HEK293 (cell line): ENCODE data around the gene ANO2.

Experiments
- CTCF ChIA-PET: fragments of 350-600 bp; formaldehyde crosslinking; extraction: SDS; loops from one replicate; lab custom pipeline; 2021; ENCODE audit warnings: antibody characterized with exemption; lab: Yijun Ruan, JAX
- POLR2A ChIA-PET: fragments of 300-600 bp; formaldehyde crosslinking; extraction: SDS; loops from one replicate; lab custom pipeline; 2020; ENCODE audit warnings: antibody characterized with exemption, inconsistent platforms; lab: Yijun Ruan, JAX
- H3K27ac ChIP-seq: fragments of 200-500 bp; sonication (Bioruptor generic); 2 replicates; pipeline ENCODE4 v1.5.1; 2014; ENCODE audit warnings: low read depth, low read length, control low read depth, inconsistent platforms; ENCODE audit errors: extremely low read depth
- H3K36me3 ChIP-seq, 2 experiments: fragments of 200-500 bp in 1 of 2; sonication (Bioruptor generic) in 1 of 2; 1 replicate in 1 of 2; 2 replicates in 1 of 2; pipeline ENCODE4 v1.5.1; 2014 to 2017; ENCODE audit warnings: inconsistent platforms in 2 of 2, low read length in 2 of 2; ENCODE audit not compliant: control insufficient read depth in 2 of 2, insufficient read depth in 1 of 2
- H3K4me1 ChIP-seq: fragments of 200-500 bp; sonication (Bioruptor generic); 2 replicates; pipeline ENCODE4 v1.5.1; 2014; ENCODE audit warnings: mild to moderate bottlenecking, low read length, inconsistent platforms; ENCODE audit not compliant: control insufficient read depth, insufficient read depth
- H3K4me3 ChIP-seq: 2 replicates; pipeline ENCODE4 v1.5.1; 2011; ENCODE audit warnings: low read depth, mild to moderate bottlenecking, control low read depth, low read length, moderate library complexity
- H3K9me3 ChIP-seq: fragments of 200-500 bp; sonication (Bioruptor generic); 2 replicates; pipeline ENCODE4 v1.5.1; 2014; ENCODE audit warnings: low read depth, low read length, inconsistent platforms; ENCODE audit not compliant: control insufficient read depth, insufficient read depth
- FEZF1 ChIP-seq: fragments of 450-650 bp; formaldehyde crosslinking; IDR thresholded peaks from 2 replicates; pipeline ENCODE4 v1.5.1; 2016; ENCODE audit warnings: missing biosample characterization, missing genetic modification characterization
- HIC1 ChIP-seq: fragments of 450-650 bp; formaldehyde crosslinking; IDR thresholded peaks from 2 replicates; pipeline ENCODE4 v1.5.1; 2016; ENCODE audit warnings: missing biosample characterization, missing genetic modification characterization
- SCRT2 ChIP-seq: fragments of 450-650 bp; formaldehyde crosslinking; IDR thresholded peaks from 2 replicates; pipeline ENCODE4 v1.5.1; 2016; ENCODE audit warnings: missing biosample characterization, missing genetic modification characterization
- TRIM28 ChIP-seq: IDR thresholded peaks from 2 replicates; pipeline ENCODE4 v1.6.1; 2011; ENCODE audit warnings: low read length, control low read depth, borderline replicate concordance
- ZBTB17 ChIP-seq: fragments of 450-650 bp; formaldehyde crosslinking; IDR thresholded peaks from 2 replicates; pipeline ENCODE4 v1.5.1; 2016; ENCODE audit warnings: missing biosample characterization, missing genetic modification characterization
- ZBTB21 ChIP-seq: fragments of 450-650 bp; formaldehyde crosslinking; IDR thresholded peaks from 2 replicates; pipeline ENCODE4 v1.5.1; 2017; ENCODE audit warnings: missing biosample characterization, missing genetic modification characterization
- ZNF132 ChIP-seq: fragments of 450-650 bp; formaldehyde crosslinking; IDR thresholded peaks from 2 replicates; pipeline ENCODE4 v1.5.1; 2017; ENCODE audit warnings: missing biosample characterization, missing genetic modification characterization, borderline replicate concordance
- ZNF157 ChIP-seq: fragments of 450-650 bp; formaldehyde crosslinking; IDR thresholded peaks from 2 replicates; pipeline ENCODE4 v1.5.1; 2016; ENCODE audit warnings: missing biosample characterization, missing genetic modification characterization
- ZNF18 ChIP-seq: fragments of 450-650 bp; formaldehyde crosslinking; IDR thresholded peaks from 2 replicates; pipeline ENCODE4 v1.5.1; 2016; ENCODE audit warnings: missing biosample characterization, missing genetic modification characterization
- ZNF274 ChIP-seq, 2 experiments: fragments of 200-500 bp in 1 of 2; fragments of 450-650 bp in 1 of 2; sonication (Bioruptor generic) in 1 of 2; formaldehyde crosslinking in 1 of 2; IDR thresholded peaks; 2 replicates each; pipeline versions ENCODE4 v1.5.1 to v1.6.1; 2014 to 2016; ENCODE audit warnings: borderline replicate concordance in 1 of 2, inconsistent platforms in 1 of 2, low read length in 1 of 2, missing biosample characterization in 1 of 2, missing genetic modification characterization in 1 of 2
- ZNF394 ChIP-seq: fragments of 450-650 bp; formaldehyde crosslinking; IDR thresholded peaks from 2 replicates; pipeline ENCODE4 v1.5.1; 2016; ENCODE audit warnings: missing biosample characterization, missing genetic modification characterization, mild to moderate bottlenecking, moderate library complexity, borderline replicate concordance
- ZNF423 ChIP-seq: fragments of 450-650 bp; formaldehyde crosslinking; IDR thresholded peaks from 2 replicates; pipeline ENCODE4 v1.5.1; 2016; ENCODE audit warnings: missing biosample characterization, missing genetic modification characterization
- ZNF624 ChIP-seq: fragments of 450-650 bp; formaldehyde crosslinking; IDR thresholded peaks from 2 replicates; pipeline ENCODE4 v1.5.1; 2017; ENCODE audit warnings: missing biosample characterization, missing genetic modification characterization
- ZNF626 ChIP-seq: fragments of 450-650 bp; sonication (Bioruptor Pico); formaldehyde crosslinking; IDR thresholded peaks from 2 replicates; pipeline ENCODE4 v1.5.1; 2018; ENCODE audit warnings: missing biosample characterization, missing genetic modification characterization, inconsistent platforms
- ZNF664 ChIP-seq: fragments of 450-650 bp; formaldehyde crosslinking; IDR thresholded peaks from 2 replicates; pipeline ENCODE4 v1.5.1; 2016; ENCODE audit warnings: missing biosample characterization, missing genetic modification characterization
- ZNF670 ChIP-seq: fragments of 450-650 bp; formaldehyde crosslinking; IDR thresholded peaks from 2 replicates; pipeline ENCODE4 v1.5.1; 2016; ENCODE audit warnings: missing biosample characterization, missing genetic modification characterization, low read depth
- ZNF843 ChIP-seq: fragments of 450-650 bp; formaldehyde crosslinking; IDR thresholded peaks from 2 replicates; pipeline ENCODE4 v1.5.1; 2016; ENCODE audit warnings: missing biosample characterization, missing genetic modification characterization
- TF ChIP-seq, protein P1 (sequence below): fragments of 450-650 bp; formaldehyde crosslinking; IDR thresholded peaks from 2 replicates; pipeline ENCODE4 v1.5.0; 2017; ENCODE audit warnings: missing biosample characterization, missing genetic modification characterization, borderline replicate concordance
- TF ChIP-seq, protein P2 (sequence below): fragments of 450-650 bp; formaldehyde crosslinking; IDR thresholded peaks from 2 replicates; pipeline ENCODE4 v1.5.1; 2016; ENCODE audit warnings: missing biosample characterization, missing genetic modification characterization

Gene ANO2

DNA sequence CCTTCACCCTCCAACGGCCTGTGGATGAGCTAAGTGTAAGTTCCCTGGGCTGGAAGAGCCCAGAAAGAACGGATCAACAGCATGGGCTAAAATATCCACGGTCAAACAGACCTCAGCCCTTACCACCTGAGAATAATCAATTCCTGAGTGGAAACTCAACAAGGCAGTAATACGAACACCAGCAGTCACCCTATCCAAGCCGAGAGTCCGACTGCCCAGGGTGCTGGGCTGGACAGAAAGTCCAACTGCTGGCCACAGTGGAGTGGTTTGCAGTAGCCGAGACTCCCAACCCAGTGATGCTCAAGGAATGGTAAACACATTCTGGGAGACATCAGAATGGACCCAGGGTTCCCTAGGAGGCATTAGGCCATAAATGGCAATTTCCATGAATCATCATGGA, 36.8 kb downstream of the ANO2 start:
- H3K4me3 ChIP-seq: no peak overlapping the region
- H3K9me3 ChIP-seq: no peaks in the 10 kb centered on the region
- POLR2A ChIA-PET: no interaction called here
- H3K36me3 ChIP-seq: no peaks in the 10 kb centered on the region
- CTCF ChIA-PET: interaction anchor here (1.0 to 1.8 kb wide), 3 partner anchors 81 to 133 kb away, joined by 3 to 7 read pairs (median 6); no protein-coding TSS in a partner anchor
- no peaks in the 10 kb centered on the region for H3K4me1 ChIP-seq
- no peak overlapping the region for H3K27ac ChIP-seq
- no peak for TF ChIP-seq ZNF843 (tag by site-specific recombination)
- TF ChIP-seq, protein P1, sequence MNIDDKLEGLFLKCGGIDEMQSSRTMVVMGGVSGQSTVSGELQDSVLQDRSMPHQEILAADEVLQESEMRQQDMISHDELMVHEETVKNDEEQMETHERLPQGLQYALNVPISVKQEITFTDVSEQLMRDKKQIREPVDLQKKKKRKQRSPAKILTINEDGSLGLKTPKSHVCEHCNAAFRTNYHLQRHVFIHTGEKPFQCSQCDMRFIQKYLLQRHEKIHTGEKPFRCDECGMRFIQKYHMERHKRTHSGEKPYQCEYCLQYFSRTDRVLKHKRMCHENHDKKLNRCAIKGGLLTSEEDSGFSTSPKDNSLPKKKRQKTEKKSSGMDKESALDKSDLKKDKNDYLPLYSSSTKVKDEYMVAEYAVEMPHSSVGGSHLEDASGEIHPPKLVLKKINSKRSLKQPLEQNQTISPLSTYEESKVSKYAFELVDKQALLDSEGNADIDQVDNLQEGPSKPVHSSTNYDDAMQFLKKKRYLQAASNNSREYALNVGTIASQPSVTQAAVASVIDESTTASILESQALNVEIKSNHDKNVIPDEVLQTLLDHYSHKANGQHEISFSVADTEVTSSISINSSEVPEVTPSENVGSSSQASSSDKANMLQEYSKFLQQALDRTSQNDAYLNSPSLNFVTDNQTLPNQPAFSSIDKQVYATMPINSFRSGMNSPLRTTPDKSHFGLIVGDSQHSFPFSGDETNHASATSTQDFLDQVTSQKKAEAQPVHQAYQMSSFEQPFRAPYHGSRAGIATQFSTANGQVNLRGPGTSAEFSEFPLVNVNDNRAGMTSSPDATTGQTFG (tag by site-specific recombination): no peak
- TF ChIP-seq ZNF670 (tag by site-specific recombination): no peak
- TF ChIP-seq ZBTB17 (tag by site-specific recombination): no peak
- no peak for TF ChIP-seq FEZF1 (tag by site-specific recombination)
- no peak for TF ChIP-seq SCRT2 (tag by site-specific recombination)
- TF ChIP-seq ZNF423 (tag by site-specific recombination): no peak
- TF ChIP-seq, protein P2, sequence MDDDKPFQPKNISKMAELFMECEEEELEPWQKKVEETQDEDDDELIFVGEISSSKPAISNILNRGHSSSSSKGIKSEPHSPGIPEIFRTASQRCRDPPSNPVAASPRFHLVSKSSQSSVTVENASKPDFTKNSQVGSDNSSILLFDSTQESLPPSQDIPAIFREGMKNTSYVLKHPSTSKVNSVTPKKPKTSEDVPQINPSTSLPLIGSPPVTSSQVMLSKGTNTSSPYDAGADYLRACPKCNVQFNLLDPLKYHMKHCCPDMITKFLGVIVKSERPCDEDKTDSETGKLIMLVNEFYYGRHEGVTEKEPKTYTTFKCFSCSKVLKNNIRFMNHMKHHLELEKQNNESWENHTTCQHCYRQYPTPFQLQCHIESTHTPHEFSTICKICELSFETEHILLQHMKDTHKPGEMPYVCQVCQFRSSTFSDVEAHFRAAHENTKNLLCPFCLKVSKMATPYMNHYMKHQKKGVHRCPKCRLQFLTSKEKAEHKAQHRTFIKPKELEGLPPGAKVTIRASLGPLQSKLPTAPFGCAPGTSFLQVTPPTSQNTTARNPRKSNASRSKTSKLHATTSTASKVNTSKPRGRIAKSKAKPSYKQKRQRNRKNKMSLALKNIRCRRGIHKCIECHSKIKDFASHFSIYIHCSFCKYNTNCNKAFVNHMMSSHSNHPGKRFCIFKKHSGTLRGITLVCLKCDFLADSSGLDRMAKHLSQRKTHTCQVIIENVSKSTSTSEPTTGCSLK (tag by site-specific recombination): no peak
- TF ChIP-seq ZNF626 (tag by site-specific recombination): no peak
- TF ChIP-seq ZNF18 (tag by site-specific recombination): no peak
- TF ChIP-seq ZNF394 (tag by site-specific recombination): no peak
- TF ChIP-seq ZBTB21: no peak
- no peak for TF ChIP-seq HIC1 (tag by site-specific recombination)
- no peak for TF ChIP-seq ZNF664
- no peak for TF ChIP-seq ZNF274 (IDR thresholded peaks at IDR 0.05; ENCODE audit: low read length)
- TF ChIP-seq ZNF274 (tag by site-specific recombination; IDR thresholded peaks at IDR 0.05; ENCODE audit: borderline replicate concordance): no peak
- no peak for TF ChIP-seq ZNF624 (tag by site-specific recombination)
- TF ChIP-seq ZNF132 (tag by site-specific recombination): no peak
- TF ChIP-seq ZNF157: no peak
- TF ChIP-seq TRIM28: no peak
